GM18520 (cell line): ENCODE results near the gene CDK17.
"Not testable (repeated sequence)": the region's sequence is repeated elsewhere in the genome, so short reads cannot be mapped to it uniquely, and the experiment has no call there.

Experiments
- ATAC-seq: cut with Tn5 transposase; IDR thresholded peaks from one replicate; pipeline ENCODE4 v1.9.1; 2021; ENCODE audit not compliant: unreplicated experiment

The CDK17 gene

GRCh38 chr12:96395236-96395635 lies 5.0 kb downstream of the CDK17 start:
- no peak for ATAC-seq

GRCh38 chr12:96393229-96393628 lies 7.0 kb downstream of the CDK17 start:
- ATAC-seq: not testable (repeated sequence)

DNA sequence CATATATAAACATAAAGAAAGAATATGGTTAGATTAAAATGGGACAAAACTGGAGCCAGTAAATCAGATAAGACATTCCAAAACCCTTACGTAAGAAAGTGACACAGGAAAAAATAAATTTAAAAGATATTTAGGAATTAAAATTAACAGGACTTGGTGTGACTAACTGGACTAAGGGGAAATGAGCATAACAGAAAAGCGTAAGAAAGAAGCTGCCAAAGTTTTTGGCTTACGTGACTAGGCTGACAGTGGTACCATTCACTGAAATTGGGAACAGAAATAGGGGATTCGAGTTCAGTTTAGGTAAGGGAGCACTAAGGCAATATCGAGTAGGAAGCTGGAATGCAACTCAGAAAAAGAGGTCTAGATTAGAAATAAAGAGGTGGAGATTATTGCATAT lies 7.8 kb downstream of the CDK17 start:
- no peak for ATAC-seq

DNA sequence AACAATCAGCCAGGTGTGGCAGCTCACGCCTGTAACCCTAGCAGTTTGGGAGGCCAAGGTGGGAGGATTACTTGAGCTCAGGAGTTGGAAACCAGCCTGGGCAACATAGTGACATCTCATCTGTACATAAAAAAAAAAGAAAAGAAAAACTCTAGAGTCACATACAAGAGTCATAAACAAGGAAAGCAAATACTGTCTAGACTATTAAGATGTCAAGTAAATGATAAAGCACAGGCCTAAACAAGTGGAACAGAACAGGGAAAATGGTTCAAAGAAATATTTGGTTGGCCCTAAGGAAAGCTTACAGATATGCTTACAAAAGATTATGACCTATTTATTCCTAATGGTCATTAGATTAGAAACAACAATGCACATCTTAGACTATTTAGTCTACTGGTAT lies 12.3 kb downstream of the CDK17 start:
- no peak for ATAC-seq

- ATAC-seq: no peak
These were observed 13.4 kb downstream of the CDK17 start for GRCh38 chr12:96386794-96387193.

DNA sequence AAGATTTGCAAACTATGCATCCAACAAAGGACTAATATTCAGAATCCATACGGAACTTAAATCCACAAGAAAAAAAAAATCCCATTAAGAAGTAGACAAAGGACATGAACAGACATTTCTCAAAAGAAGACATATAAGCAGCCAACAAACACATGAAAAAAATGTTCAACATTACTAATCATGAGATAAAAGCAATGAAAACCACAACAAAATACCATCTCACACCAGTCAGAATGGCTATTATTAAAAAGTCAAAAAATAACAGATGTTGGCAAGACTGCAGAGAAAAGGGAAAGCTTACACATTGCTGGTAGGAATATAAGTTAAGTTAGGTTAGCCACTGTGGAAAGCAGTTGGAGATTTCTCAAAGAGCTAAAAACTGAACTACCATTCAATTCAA lies 16.2 kb downstream of the CDK17 start:
- ATAC-seq: no peak

DNA sequence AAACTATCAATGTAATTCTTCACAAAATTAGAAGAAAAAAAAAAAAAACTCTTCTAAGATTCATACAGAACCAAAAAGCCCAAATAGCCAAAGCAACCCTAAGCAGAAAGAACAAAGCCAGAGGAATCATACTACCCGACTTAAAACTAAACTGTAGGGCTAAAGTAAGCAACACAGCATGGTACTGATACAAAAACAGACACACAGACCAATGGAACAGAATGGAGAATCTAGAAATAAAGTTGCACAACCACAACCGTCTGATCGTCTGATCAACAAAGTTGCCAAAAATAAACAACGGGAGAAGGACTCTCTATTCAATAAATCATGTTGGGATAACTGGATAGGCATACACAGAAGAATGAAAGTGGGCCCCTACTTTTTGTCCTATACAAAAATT lies 16.9 kb downstream of the CDK17 start:
- ATAC-seq: no peak

DNA sequence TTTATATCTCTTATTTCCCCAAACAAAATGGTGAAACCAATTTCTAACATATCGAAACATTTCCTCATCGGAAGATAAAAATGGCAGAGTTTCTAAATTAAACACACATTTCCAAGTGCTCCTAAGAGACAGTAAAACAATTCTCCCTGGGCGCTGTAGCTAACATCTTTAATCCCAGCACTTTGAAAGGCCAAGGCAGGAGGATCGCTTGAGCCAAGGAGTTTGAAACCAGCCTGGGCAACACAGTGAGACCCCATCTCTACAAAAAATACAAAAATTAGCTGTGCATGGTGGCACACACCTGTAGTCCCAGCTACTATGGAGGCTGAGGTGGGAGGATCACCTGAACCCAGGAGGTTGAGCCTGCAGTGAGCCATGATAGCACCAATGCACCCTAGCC lies 20.5 kb downstream of the CDK17 start:
- not testable (repeated sequence) for ATAC-seq

DNA sequence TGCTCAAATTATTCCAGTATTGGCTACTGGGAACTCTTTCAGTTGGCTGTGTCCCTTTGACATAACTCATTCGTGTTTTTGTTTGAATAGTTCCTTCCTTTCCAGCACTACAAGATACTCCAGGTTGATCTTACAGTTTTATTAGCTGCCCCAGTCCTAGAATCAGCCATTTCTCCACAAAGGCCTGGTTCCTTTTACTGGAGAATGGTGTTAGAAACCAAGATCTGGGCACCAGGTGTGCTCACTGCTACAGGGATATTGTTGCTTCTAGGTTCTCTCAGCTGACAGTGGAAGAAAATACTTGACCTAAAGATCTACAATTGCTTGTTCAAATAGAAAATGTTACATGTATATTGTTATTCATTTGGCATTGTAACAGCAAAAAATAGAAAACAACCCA lies 21.9 kb downstream of the CDK17 start:
- no peak for ATAC-seq

GRCh38 chr12:96376865-96377264 lies 23.4 kb downstream of the CDK17 start:
- ATAC-seq: no peak

DNA sequence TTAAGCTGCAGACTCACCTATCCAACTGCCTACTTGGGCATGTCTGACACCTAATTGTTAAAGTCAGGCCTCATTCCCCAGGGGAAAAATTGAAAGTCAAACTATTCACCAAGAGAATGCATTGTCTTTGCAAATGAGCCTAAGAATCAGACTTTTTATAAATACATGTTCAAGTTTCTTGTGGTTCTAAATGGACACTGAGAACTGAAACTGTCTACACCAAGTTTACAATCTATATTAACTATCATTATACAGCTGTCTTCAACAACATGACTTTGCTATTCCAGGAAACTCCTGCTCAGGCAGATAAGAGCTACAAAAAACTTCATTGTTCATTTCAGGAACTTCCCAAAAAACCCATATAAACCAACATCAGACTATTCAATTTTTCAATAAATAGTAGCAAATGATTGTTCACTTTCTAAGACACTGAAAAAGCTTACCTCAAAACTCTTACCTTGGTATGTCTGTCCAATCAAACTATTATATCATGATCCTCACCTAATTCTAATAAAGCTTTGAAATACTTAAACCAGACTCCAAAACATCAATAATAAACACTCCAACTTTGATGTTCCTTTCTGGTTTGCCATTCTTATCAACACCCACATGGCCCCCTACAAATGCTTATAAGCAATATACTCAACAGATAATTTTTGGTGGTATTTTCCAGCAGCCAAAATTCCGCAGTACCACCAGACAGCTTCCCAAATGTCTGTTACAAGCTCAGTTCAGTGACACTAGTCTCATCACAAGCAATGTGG lies 24.2 kb downstream of the CDK17 start:
- ATAC-seq: no peak

GRCh38 chr12:96375170-96375569 lies 25.1 kb downstream of the CDK17 start:
- ATAC-seq: no peak

- ATAC-seq: no peak
These were observed 28.2 kb downstream of the CDK17 start for GRCh38 chr12:96371790-96372699.

DNA sequence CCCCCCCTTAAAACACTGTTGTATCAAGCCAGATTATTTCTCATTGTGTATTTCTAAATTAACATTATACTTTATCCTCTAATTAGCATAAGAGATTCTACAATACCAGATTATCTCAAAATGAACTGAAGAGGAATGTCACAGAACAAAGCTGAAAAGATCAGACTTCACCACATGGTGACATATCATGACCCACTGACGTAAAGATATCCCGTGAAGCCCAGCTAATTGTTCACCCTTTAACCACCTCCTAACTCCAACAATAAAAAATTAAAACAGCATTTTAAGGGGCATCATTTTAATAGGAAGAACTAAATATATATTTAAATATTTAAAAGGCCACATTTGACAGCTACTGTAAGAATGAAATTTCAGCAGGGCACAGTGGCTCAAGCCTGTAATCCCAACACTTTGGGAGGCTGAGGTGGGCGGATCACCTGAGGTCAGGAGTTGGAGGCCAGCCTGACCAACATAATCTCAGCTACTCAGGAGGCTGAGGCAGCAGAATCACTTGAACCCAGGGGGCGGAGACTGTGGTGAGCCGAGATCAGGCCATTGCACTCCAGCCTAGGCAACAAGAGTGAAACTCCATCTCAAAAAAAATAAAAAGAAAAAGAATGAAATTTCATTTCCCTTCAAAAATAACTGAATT lies 29.0 kb downstream of the CDK17 start:
- no peak for ATAC-seq

- no peak for ATAC-seq
These were observed 31.6 kb downstream of the CDK17 start for GRCh38 chr12:96368687-96369086.

DNA sequence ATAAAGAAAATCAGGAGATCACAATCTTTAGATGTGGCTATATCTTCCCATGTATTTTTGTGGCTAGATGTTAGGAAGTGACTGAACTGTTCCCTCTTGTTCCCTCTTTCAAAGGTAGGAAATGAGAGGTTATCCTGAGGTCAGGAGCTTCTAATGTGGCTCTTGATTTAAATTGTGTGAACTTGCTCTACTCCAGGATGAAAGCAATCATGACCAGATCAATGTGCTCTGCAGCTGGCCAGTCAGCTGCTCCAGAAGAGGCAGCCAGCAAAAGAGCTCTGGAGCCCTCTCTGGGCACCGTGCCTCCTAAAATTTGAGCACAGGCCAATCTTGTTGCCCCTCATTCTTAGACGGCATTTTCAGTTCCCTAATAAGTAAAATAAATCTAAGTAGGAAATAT lies 32.0 kb downstream of the CDK17 start:
- no peak for ATAC-seq

DNA sequence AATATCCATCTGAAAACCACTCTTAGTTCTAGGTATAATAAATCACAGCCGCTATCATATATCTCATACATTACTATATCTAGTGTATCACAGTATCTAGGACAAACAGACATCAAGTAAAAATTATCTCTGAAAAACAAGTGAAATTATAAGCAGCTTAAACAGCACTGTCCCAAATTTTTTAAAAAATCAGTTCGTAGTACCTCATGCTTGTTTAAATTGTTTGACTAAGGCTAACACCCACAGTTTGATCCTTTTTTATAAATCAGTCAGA lies 33.9 kb downstream of the CDK17 start:
- ATAC-seq: no peak

DNA sequence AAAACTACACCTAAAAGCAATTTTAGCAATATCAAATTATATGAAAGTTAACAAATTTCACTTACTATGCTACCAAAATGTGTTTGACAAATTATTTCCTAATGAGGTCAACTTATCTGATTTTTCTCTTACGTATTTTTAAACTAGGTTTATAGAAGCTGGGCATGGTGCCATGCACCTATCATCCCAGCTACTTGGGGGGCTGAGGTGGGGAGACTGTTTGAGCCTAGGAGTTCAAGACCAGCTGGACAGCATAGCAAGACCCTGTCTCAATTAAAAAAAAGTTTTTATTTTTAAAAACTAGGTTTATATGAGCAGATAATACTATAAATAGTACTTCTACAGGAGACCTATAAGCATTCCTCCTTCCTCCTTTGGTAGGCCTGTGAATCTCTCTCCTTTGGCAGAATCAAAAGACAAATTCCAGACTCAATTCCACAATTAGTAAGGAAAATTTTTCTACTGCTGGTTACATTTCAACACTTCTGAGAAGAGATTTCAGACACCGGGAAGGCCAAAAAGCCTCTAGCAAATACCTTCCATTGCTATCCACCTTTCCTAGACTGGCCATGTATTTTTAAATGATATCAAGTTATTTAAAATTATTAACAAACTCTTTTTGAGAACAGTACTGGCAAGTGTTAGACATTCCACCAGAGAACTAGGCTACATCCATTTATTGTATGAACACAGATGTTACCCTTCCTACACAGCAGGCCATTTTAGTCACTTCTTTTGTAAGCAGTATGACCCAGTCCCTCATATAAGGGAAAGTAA lies 34.4 kb downstream of the CDK17 start:
- ATAC-seq: no peak

GRCh38 chr12:96364092-96364700 lies 36.0 kb downstream of the CDK17 start:
- no peak for ATAC-seq

GRCh38 chr12:96361074-96361473 lies 39.2 kb downstream of the CDK17 start:
- ATAC-seq: no peak

- no peak for ATAC-seq
These were observed 39.7 kb downstream of the CDK17 start for GRCh38 chr12:96360550-96360949.
